C4-2B (cell line): ENCODE results near the gene P2RX1.

ENCODE experiments used
- CTCF ChIP-seq: fragments of 450-650 bp; conservative IDR thresholded peaks from 2 replicates; pipeline ENCODE4 v1.5.1; 2017; ENCODE audit warnings: mild to moderate bottlenecking
- ZFX ChIP-seq: fragments of 450-650 bp; IDR thresholded peaks from 2 replicates; pipeline ENCODE4 v1.6.1; 2017

- TF ChIP-seq CTCF (no peak), ZFX (no peak)
Observed at GRCh38 chr17:3915581-3915994, 677 bp downstream of the P2RX1 start.
